Nephron (organoid): ENCODE measurements around the gene UNCX.
A peak's percentile ranks its signal among the peaks of the same experiment; 100 is the strongest.

ENCODE experiments used
- H3K27ac Mint-ChIP-seq, 3 experiments: 2 replicates each; pipeline ENCODE4 v1.8.0; 2020; ENCODE audit warnings: mixed read lengths in 3 of 3, mild to moderate bottlenecking in 2 of 3, moderate library complexity in 1 of 3
- H3K27me3 Mint-ChIP-seq: 2 replicates; pipeline ENCODE4 v1.8.0; 2021; ENCODE audit warnings: low read depth, mild to moderate bottlenecking, moderate library complexity, mixed read lengths
- H3K36me3 Mint-ChIP-seq: 2 replicates; pipeline ENCODE4 v1.8.0; 2020; ENCODE audit warnings: low read depth, mixed read lengths
- H3K4me1 Mint-ChIP-seq: 2 replicates; pipeline ENCODE4 v1.8.0; 2020; ENCODE audit warnings: mixed read lengths
- H3K4me3 Mint-ChIP-seq, 3 experiments: 2 replicates each; pipeline ENCODE4 v1.8.0; 2020; ENCODE audit warnings: mild to moderate bottlenecking in 3 of 3, mixed read lengths in 3 of 3, moderate library complexity in 2 of 3
- H3K9me3 Mint-ChIP-seq: 2 replicates; pipeline ENCODE4 v1.8.0; 2020; ENCODE audit warnings: mixed read lengths
- TF ChIP-seq, protein P1 (sequence below), 3 experiments: fragments of 200-600 bp; sonication (generic); IDR thresholded peaks; one replicate each; pipeline ENCODE4 v1.5.0; 2021; ENCODE audit warnings: antibody characterized with exemption in 3 of 3; ENCODE audit not compliant: unreplicated experiment in 3 of 3

Gene UNCX

GRCh38 chr7:1214516-1214915, 18.2 kb upstream of the UNCX start:
- peaks cover 9% of the 10 kb centered on the region for H3K4me1 Mint-ChIP-seq
- H3K9me3 Mint-ChIP-seq, result peaks cover 4% of the 10 kb centered on the region
- no peaks in the 10 kb centered on the region for H3K36me3 Mint-ChIP-seq
- peaks cover 72% of the 10 kb centered on the region for H3K27me3 Mint-ChIP-seq
- H3K27ac Mint-ChIP-seq, result no peak overlapping the region
- H3K4me3 Mint-ChIP-seq, result no peak overlapping the region
- TF ChIP-seq, protein P1, sequence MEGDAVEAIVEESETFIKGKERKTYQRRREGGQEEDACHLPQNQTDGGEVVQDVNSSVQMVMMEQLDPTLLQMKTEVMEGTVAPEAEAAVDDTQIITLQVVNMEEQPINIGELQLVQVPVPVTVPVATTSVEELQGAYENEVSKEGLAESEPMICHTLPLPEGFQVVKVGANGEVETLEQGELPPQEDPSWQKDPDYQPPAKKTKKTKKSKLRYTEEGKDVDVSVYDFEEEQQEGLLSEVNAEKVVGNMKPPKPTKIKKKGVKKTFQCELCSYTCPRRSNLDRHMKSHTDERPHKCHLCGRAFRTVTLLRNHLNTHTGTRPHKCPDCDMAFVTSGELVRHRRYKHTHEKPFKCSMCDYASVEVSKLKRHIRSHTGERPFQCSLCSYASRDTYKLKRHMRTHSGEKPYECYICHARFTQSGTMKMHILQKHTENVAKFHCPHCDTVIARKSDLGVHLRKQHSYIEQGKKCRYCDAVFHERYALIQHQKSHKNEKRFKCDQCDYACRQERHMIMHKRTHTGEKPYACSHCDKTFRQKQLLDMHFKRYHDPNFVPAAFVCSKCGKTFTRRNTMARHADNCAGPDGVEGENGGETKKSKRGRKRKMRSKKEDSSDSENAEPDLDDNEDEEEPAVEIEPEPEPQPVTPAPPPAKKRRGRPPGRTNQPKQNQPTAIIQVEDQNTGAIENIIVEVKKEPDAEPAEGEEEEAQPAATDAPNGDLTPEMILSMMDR (IDR thresholded peaks at IDR 0.05; ENCODE audit: unreplicated experiment in 3 of 3), result no peak

DNA sequence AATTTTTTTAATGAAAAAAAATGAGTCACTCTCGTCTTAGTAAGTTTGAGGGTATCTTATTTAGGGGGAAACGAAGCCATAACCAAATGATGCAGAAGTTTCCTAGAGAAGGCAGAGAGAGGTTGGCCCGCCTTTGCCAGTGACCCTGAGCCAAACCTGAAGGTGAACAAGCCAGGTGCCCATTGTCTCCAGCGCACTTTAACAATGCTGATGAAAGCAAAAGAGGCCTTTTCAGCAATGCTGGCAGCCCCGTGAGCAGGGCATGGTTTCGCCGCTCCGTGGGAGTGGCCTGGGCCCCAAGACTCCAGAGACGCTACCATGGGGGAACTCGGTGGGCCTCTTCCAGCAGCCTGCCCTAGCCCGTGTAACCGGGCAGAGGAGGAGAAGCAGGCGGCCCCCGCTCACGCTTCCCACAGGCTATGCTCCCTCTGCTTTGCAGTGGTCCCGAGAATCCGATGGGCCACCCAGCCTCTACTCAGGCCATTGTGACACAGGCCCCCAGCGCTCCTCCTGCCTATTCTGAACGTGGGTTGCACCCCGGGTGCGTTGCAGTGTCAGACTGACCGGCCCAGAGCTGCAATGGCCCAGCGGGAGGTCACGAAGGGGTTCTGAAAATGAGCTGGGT, 14.0 kb upstream of the UNCX start:
- H3K27ac Mint-ChIP-seq, result no peak overlapping the region
- peaks cover 4% of the 10 kb centered on the region for H3K9me3 Mint-ChIP-seq
- TF ChIP-seq, protein P1 (IDR thresholded peaks at IDR 0.05; ENCODE audit: unreplicated experiment in 3 of 3), result no peak
- peaks cover 80% of the 10 kb centered on the region for H3K27me3 Mint-ChIP-seq
- H3K4me1 Mint-ChIP-seq, result peaks cover 9% of the 10 kb centered on the region
- H3K36me3 Mint-ChIP-seq, result no peaks in the 10 kb centered on the region
- H3K4me3 Mint-ChIP-seq, result no peak overlapping the region

DNA sequence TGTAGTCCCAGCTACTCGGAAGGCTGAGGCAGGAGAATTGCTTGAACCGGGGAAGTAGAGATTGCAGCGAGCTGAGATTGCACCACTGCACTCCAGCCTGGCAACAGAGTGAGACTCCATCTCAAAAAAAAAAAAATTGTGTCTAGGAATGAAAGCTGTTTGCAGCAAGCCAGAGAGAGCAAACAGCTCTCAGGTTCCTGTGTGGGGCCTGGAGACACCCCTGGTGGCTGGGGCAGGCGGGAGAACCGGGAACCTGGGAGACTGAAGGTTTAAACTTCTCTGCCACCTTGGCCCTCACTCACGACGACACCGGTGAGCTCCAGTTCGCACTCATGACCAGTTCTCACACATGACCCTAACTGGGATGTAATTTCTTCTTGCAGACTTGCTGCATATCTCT, 13.2 kb upstream of the UNCX start:
- TF ChIP-seq, protein P1 (IDR thresholded peaks at IDR 0.05; ENCODE audit: unreplicated experiment in 3 of 3), result no peak

DNA sequence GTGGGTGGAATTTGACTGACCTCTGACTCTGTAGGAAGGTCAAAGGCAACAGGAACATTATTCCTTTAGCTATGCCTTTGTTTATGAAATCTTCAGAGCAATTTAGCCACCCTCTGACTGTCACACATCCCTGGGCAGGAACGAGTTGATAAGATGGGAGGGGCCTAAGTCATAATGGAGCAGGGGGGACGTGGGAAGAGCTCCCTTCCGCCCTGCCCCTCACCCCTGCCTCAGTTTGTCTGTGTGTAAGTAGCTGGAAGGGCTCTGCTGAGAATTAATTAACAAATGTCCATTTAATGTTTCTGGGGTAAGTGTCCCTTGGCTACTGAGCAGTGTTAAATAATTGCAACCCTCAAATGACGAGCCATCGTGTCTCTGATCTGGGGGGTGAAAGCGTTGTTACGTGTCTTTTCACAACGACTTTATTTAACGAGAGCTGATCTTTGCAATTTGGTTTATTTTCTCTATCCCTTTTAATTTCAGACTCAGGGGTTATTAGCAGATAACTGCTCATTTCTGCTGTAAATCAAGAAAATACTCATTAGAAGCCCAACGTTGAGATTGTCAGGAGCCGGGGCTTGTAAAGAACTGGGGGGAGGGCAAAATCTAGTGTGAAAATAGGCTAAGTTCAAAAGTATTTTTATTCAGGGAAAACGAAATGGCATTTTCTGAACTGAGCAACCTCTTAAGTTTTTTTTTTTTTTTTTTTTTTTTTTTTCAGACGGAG, 12.5 kb upstream of the UNCX start:
- no peak overlapping the region for H3K4me3 Mint-ChIP-seq
- peak overlapping the region in 1 of 3 experiments; percentile 43 for H3K27ac Mint-ChIP-seq
- peaks cover 9% of the 10 kb centered on the region for H3K4me1 Mint-ChIP-seq
- H3K27me3 Mint-ChIP-seq, result peaks cover 85% of the 10 kb centered on the region
- H3K36me3 Mint-ChIP-seq, result no peaks in the 10 kb centered on the region
- TF ChIP-seq, protein P1 (IDR thresholded peaks at IDR 0.05; ENCODE audit: unreplicated experiment in 3 of 3), result no peak
- H3K9me3 Mint-ChIP-seq, result peaks cover 4% of the 10 kb centered on the region

More for the DNA sequence above, 13.2 kb upstream of the UNCX start:
- Mint-ChIP-seq H3K36me3 (no peaks in the 10 kb centered on the region), H3K4me3 (no peak overlapping the region), H3K4me1 (peaks cover 9% of the 10 kb centered on the region), H3K27ac (peak overlapping the region in 1 of 3 experiments; percentile 43), H3K9me3 (peaks cover 4% of the 10 kb centered on the region), H3K27me3 (peaks cover 81% of the 10 kb centered on the region)

DNA sequence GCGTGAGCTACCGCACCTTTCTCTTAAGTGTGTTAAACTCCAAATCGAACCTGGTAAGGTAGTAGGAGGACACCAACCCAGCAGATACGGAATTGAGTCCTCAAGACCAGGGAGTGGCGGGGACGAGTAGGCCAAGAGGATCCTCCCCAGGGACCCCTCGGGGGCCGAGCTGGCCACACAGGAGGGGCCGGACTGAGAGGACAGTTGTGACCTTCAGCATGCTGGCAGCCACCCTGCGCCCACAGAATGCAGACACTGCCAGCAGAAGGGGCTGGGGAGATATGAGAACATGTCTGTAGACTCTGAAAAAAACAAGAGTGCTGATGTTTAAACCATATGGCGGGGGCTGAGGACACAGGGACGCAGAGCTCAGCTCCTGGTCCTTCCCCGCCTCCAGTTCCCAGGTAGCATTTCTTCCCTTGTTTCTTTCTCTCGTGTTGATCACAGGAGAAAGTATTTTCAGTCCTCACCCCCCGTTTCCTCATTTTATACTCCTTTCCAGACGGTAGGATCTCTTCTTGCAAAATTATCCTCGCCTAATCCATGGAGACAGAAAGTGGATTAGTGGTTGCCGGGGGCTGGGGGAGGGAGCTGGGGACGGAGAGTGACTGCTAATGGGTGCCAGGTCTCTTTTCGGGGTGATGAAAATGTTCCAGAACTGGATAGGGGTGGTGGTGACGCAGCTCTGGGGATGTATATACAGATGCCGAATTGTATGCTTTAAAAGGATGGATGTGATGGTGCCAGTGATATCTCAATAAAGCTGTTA, 11.5 kb upstream of the UNCX start:
- no peak overlapping the region for H3K27ac Mint-ChIP-seq
- no peaks in the 10 kb centered on the region for H3K36me3 Mint-ChIP-seq
- TF ChIP-seq, protein P1 (IDR thresholded peaks at IDR 0.05; ENCODE audit: unreplicated experiment in 3 of 3), result no peak
- no peak overlapping the region for H3K4me3 Mint-ChIP-seq
- peaks cover 86% of the 10 kb centered on the region for H3K27me3 Mint-ChIP-seq
- peaks cover 4% of the 10 kb centered on the region for H3K9me3 Mint-ChIP-seq
- H3K4me1 Mint-ChIP-seq, result peaks cover 16% of the 10 kb centered on the region
